IPS-20b (cell line): ENCODE measurements around the gene FHL3.

Experiments used
- H3K27ac ChIP-seq: one replicate; pipeline ENCODE4 v1.5.1; 2013; ENCODE audit warnings: low read length
- H3K27me3 ChIP-seq: 2 replicates; pipeline ENCODE4 v1.6.1; 2013; ENCODE audit warnings: mild to moderate bottlenecking, low read length, inconsistent platforms; ENCODE audit not compliant: insufficient read depth
- H3K36me3 ChIP-seq: 2 replicates; pipeline ENCODE4 v1.6.1; 2013; ENCODE audit warnings: low read depth, mild to moderate bottlenecking, inconsistent platforms, low read length, moderate library complexity; ENCODE audit not compliant: insufficient read depth
- H3K4me1 ChIP-seq: 2 replicates; pipeline ENCODE4 v1.6.1; 2013; ENCODE audit warnings: mild to moderate bottlenecking, control low read depth, inconsistent platforms, low read length, moderate library complexity; ENCODE audit not compliant: insufficient read depth
- H3K4me3 ChIP-seq: 2 replicates; pipeline ENCODE4 v1.5.1; 2013; ENCODE audit warnings: mild to moderate bottlenecking, low read length, inconsistent platforms
- H3K9ac ChIP-seq: 2 replicates; pipeline ENCODE4 v1.6.1; 2013; ENCODE audit warnings: low read depth, mild to moderate bottlenecking, inconsistent platforms, low read length, moderate library complexity
- H3K9me3 ChIP-seq: 2 replicates; pipeline ENCODE4 v1.6.1; 2013; ENCODE audit warnings: mild to moderate bottlenecking, low read depth, low read length, inconsistent platforms; ENCODE audit not compliant: insufficient read depth

The FHL3 gene

DNA sequence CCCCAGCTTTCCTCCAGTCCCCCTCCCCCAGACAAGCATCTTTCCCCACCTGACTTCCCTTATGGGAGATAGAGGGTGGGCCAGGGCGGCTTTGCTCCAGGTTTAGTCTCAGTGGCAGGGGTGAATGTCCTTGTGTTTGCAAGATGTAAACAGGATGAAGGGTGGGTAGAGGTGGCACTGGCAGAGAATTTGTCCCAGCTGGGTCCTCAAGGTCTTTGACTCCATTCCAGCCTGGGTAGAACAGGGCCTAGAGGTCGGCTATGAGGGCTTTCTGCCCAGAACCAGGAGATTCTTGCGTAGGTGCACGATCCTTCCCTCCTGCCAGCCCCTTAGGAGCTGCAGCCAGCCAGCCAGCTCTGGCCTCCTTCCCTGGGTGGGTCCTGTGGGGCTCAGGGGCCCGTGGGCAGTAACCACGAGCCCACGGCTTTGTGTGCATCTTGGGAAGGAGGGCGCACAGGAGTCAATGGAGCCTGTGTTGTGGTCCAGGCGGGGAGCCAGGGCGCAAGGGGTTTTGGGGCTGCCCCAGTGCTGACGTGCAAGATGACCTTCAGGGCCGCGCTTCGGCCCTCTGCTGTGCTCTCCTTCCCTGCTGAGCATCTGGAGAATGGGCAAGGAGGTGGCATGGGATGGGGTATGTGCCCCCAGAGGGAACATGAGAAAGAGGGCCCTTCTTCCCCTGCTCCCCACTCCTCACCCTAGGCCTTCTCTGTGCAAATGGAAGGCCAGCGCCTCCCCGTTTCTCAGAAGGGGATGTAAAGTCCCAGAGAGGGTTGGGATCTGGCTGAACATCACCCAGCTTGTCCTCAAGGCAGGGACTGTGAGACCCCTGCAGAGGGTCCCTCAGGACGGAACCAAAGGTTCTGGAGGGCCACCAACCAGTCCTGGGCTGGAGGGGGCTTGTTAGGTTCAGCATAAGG, 25.5 kb upstream of the FHL3 start:
- Histone ChIP-seq H3K36me3 (peaks cover 5% of the 10 kb centered on the region), H3K4me1 (peaks cover 27% of the 10 kb centered on the region), H3K27ac (no peak overlapping the region), H3K4me3 (no peak overlapping the region), H3K9me3 (no peaks in the 10 kb centered on the region), H3K9ac (peak overlapping the region; percentile 36; the same call in 1 of the 2 replicates), H3K27me3 (no peaks in the 10 kb centered on the region)

DNA sequence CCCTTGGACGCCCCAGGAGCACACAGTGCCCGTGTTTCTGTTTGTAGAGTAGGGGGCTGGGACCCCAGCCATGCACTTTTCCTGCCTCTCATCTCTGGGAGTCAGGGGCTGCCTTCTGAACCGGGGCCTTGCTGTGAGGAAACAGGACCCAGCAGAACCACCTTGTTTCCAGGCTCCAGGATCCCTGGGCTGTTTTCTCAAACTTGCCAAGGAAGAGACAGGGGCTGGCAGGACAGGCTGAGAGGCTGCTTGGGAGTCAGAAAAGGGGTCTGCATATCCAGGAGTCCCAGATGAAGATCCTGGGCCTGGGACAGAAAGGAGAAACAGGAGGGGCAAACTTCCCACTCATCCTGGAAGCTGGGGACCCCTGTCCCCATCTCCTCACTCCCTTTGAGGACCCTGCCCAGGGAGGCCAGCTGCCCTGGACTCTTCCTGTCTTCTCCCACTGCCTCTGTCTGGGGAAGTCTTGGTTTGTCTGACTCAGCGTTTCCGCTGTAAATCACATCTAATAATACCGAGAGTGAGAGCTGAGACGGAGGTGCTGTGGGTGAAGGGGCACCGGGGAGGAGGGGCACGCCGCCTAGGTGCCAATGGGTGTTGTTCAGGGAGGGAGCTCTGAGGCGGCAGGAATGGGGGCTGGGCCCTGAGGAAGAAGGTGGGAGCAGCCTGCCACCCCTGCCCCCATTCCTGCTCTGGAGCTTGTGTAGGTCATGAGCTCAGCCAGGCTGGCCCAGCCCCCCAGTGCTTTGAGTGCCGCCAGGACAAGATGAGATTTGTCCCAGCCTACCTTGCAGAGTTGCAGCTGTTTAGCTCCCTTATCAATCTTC, 24.6 kb upstream of the FHL3 start:
- Histone ChIP-seq H3K4me3 (peak overlapping the region; percentile 50; the same call in 1 of the 2 replicates), H3K9ac (peak overlapping the region; percentile 67; the same call in 1 of the 2 replicates), H3K9me3 (no peaks in the 10 kb centered on the region), H3K27ac (peak overlapping the region; percentile 37), H3K27me3 (no peaks in the 10 kb centered on the region), H3K36me3 (peaks cover 14% of the 10 kb centered on the region), H3K4me1 (peaks cover 27% of the 10 kb centered on the region)

DNA sequence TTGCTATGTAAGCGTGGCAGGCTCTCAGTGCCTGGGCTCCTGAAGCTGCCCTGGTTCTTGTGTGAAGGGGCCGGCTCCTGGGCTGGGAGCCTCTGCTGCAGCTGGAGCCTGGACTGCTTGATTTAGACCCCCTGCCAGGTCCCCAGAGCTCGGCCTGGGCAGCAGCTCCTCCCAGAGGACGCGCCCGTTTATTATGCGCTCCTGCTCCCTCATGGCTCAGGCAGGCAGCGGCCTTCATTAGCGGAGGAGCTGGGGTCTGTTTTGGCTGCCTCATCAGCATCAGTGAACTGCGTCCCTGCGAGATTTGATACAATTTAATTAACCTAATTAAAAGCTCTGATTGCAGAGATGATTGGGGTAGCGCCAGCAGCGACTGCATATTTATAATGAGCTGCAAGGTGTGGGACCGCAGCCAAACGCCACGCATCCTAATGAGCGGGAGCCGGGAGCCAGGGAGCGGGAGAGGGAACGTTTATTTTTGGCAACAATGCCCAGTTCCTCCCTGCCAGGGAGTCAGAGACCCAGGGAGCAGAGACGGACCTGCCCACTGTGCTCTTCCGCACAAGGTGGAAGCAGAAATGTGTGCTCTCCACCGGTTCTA, 23.9 kb upstream of the FHL3 start:
- peak overlapping the region; percentile 37 for H3K27ac ChIP-seq
- no peaks in the 10 kb centered on the region for H3K9me3 ChIP-seq
- peak overlapping the region; percentile 50; the same call in 1 of the 2 replicates for H3K4me3 ChIP-seq
- H3K36me3 ChIP-seq: peaks cover 19% of the 10 kb centered on the region
- peaks cover 27% of the 10 kb centered on the region for H3K4me1 ChIP-seq
- no peaks in the 10 kb centered on the region for H3K27me3 ChIP-seq
- H3K9ac ChIP-seq: peak overlapping the region; percentile 67; the same call in 1 of the 2 replicates

DNA sequence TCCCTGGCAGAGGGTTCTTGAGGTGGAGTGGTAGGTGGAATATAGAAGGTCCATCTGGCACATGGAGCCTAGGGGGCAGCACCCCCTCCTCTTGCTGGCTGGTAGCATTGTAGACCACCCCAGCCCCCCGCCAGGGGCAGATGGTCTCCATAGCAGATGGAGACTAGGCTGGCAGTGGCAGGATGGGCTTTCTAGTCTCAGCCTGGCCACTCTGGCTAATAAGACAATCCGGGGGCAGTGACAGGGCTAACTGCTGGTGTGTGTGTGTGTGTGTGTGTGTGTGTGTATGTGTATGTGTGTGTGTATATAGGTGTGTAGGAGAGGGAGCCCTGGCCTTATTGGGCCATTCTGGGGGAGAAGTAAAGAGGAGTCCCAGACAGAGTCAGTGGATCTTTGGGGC, 23.4 kb upstream of the FHL3 start:
- no peak overlapping the region for H3K27ac ChIP-seq
- H3K36me3 ChIP-seq: peaks cover 25% of the 10 kb centered on the region
- H3K9ac ChIP-seq: peak overlapping the region; percentile 67; the same call in 1 of the 2 replicates
- peaks cover 27% of the 10 kb centered on the region for H3K4me1 ChIP-seq
- H3K9me3 ChIP-seq: no peaks in the 10 kb centered on the region
- H3K27me3 ChIP-seq: no peaks in the 10 kb centered on the region
- H3K4me3 ChIP-seq: peak overlapping the region; percentile 50; the same call in 1 of the 2 replicates

DNA sequence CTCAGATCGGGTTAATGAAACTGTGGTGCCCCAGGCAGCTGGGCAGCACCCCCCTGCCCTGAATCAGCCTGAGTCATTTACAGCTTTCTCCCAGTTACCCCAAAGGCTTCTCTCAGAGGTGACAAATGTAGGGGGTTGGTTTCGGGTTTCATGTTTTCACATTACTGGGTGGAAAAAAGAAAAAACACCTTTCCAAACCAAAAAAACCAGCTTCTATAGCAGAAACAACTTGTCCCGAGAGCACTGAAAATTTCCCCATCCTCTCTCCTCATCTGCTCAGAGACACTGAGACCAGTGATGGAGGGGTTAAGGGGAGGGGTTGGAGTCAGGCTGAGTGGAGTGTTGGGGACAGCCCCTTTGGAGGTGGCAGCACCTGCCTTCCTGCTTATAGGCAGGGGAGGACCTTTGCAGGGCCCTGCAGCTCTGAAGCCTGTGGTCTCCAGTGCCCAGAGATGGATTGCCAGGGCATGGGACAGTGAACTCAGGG, 22.8 kb upstream of the FHL3 start:
- Histone ChIP-seq H3K36me3 (peaks cover 30% of the 10 kb centered on the region), H3K9ac (peak overlapping the region; percentile 16; the same call in 1 of the 2 replicates), H3K4me1 (peaks cover 27% of the 10 kb centered on the region), H3K9me3 (no peaks in the 10 kb centered on the region), H3K27ac (no peak overlapping the region), H3K27me3 (no peaks in the 10 kb centered on the region), H3K4me3 (no peak overlapping the region)

DNA sequence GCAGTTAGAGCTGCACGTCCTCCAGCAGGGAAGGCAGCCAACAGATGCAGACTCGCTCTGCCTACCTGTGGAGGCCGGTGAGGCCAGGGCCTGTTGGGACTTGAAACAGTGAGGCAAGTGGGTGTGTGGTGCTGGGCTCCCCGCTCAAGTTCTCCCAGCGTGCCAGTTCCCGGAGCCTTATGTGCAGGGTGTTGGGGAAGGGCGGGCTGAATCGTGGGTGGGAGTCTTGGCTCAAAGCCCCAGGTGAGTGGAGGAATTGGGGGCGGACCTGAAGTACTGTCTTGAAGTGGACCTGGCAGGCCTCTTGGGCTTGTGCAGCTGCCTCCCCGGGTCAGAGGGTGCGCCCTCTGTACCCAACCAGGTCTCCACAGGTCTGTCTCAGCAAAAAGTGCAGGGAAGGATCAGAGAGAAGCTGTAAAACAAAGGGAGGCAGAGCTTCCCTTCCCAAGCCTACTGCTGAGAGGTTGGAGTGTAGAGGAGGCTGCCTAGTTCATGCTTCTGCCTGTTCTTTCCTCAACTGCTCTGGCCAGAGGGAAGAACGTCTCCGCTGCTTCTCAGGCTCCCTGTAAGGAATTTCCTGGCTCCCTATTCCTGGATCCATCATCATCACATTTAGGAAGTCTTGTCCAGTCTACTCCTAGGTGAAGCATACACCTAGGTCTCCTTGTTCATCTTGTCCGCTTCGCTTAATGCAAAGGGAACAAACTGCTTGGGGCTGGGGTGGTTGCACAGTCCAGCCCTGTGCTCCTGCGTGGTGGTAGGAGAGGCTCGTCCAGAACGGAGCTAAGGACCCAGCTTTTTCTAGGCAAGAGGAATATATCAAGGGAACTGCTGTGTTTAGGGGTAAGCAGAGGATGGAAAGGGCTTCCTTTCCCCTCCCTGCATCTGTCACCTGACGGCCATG, 22.1 kb upstream of the FHL3 start:
- peaks cover 27% of the 10 kb centered on the region for H3K4me1 ChIP-seq
- peaks cover 37% of the 10 kb centered on the region for H3K36me3 ChIP-seq
- no peaks in the 10 kb centered on the region for H3K27me3 ChIP-seq
- H3K4me3 ChIP-seq: no peak overlapping the region
- no peak overlapping the region for H3K9ac ChIP-seq
- H3K9me3 ChIP-seq: no peaks in the 10 kb centered on the region
- no peak overlapping the region for H3K27ac ChIP-seq

DNA sequence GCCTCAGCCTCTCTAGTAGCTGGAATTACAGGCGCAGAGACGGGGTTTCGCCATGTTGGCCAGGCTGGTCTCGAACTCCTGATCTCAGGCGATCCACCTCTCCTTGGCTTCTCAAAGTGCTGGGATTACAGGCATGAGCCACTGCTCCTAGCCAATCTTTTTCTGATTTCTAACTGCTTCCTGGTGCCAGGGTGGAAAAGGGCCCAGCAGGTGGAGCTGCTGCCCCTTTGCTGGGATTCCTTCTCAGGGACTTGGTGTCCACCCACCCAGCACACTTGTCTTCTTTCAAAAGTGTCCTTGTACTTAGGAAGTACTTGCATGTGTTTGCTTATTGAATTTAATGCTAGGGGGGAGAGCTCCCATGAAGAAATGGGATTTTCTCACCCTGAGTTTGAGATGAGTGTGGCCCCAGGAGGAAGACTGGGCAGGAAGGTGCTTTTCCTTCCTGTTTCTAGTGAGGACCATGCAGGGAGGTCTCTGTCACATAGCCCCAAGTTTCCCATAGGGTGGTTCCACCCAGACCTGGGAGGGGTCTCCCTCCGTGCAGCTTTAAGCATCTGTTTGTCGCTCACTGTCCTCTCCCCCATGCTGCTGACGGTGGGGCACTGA, 21.4 kb upstream of the FHL3 start:
- H3K36me3 ChIP-seq: peaks cover 44% of the 10 kb centered on the region
- peaks cover 27% of the 10 kb centered on the region for H3K4me1 ChIP-seq
- H3K9ac ChIP-seq: no peak overlapping the region
- no peaks in the 10 kb centered on the region for H3K27me3 ChIP-seq
- no peaks in the 10 kb centered on the region for H3K9me3 ChIP-seq
- H3K4me3 ChIP-seq: no peak overlapping the region
- no peak overlapping the region for H3K27ac ChIP-seq

DNA sequence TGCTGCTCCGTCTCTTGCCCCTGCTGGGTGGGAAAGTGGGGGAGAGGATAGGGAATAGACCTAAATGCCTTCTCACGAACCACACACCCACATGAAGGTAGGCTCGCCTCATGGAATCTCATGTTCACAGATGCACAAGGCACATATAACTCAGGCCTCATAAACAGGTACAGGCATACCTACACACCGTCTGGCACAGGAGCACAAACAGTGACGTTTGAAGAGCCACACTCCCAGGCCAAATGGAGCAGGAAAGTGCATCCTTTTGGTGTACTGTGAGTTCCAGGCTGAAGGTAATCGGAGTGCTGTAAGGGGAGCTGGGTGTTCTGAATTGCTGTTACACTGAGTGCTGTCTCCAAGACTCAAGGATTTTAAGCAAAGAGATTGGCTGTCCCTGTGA, 20.4 kb upstream of the FHL3 start:
- Histone ChIP-seq H3K4me3 (no peak overlapping the region), H3K9ac (no peak overlapping the region), H3K27me3 (no peaks in the 10 kb centered on the region), H3K27ac (no peak overlapping the region), H3K36me3 (peaks cover 55% of the 10 kb centered on the region), H3K9me3 (no peaks in the 10 kb centered on the region), H3K4me1 (peaks cover 26% of the 10 kb centered on the region)

DNA sequence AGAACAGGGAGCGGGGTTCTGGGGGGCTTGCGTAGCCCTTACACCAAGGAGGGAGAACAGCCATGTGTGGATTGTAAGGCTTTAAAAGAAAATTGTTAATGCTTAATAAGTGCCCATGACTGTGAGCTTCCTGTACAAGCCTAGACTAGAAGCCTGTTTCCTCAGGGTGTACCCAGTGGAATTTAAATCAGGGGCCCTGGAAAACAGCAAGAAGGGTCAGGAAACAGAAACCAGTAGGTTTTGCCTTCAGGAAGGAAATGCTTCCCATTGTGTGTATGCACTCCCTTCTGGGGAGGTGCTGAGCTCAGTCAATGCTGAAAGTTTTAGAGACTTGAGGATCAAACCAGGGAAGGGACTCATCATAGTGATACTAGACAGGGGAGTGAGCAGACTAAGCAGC, 19.9 kb upstream of the FHL3 start:
- H3K27ac ChIP-seq: no peak overlapping the region
- no peaks in the 10 kb centered on the region for H3K9me3 ChIP-seq
- H3K9ac ChIP-seq: no peak overlapping the region
- H3K4me1 ChIP-seq: peaks cover 21% of the 10 kb centered on the region
- no peaks in the 10 kb centered on the region for H3K27me3 ChIP-seq
- no peak overlapping the region for H3K4me3 ChIP-seq
- peaks cover 59% of the 10 kb centered on the region for H3K36me3 ChIP-seq

DNA sequence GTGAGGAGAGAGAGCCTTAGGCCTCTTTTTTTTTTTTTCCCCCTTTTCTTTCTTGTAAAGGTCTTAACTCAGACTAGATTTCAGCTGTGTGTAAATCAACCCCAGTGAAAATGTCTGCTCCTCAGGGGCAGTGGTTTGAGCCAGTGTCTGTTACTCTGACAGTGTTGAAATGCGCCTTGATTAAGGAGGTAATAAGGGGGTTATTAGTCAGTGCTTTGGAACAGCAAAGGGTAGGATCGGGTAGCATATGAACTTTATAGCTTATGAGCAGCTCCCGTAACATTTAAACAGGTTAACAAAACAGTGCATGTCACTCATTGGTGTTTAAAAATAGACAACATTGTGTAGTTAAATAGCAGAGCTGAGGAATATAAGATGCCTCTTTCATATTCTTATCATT, 17.5 kb upstream of the FHL3 start:
- Histone ChIP-seq H3K9me3 (no peaks in the 10 kb centered on the region), H3K4me1 (no peaks in the 10 kb centered on the region), H3K9ac (no peak overlapping the region), H3K4me3 (no peak overlapping the region), H3K27ac (no peak overlapping the region), H3K27me3 (no peaks in the 10 kb centered on the region), H3K36me3 (peaks cover 83% of the 10 kb centered on the region)
